ENCODE measurements around the gene MYL10. TPM values are rescaled to one million over a fixed set of nuclear protein-coding genes. Genes with fewer than 3 reads are reported as not detected.
"Not testable (repeated sequence)": the region's sequence is repeated elsewhere in the genome, so short reads cannot be mapped to it uniquely, and the experiment has no call there.

The MYL10 gene
- total RNA-seq, 1 donor from 2014 or later = not detected

DNA sequence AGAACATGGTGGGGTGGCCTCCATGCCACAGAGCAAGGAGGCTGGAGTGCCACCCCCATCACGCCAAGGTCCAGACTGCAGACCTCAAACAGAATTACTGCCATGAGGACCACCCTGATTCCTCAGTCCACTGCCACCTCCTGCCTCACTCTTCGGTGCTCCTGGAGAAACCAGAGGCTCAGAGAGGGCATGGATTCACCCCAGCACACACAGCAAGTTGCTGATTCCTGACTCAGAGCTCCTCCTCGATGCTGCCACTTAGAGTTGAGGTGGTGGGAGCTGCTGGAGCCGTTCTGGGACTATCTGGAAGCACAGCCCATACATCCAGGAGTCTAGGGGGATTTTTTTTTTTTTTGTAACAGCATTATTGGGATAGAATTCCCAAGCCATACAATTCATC is 22.0 kb upstream of the MYL10 start:
- DNase-seq (ENCODE audit: low spot score) = no peak

DNA sequence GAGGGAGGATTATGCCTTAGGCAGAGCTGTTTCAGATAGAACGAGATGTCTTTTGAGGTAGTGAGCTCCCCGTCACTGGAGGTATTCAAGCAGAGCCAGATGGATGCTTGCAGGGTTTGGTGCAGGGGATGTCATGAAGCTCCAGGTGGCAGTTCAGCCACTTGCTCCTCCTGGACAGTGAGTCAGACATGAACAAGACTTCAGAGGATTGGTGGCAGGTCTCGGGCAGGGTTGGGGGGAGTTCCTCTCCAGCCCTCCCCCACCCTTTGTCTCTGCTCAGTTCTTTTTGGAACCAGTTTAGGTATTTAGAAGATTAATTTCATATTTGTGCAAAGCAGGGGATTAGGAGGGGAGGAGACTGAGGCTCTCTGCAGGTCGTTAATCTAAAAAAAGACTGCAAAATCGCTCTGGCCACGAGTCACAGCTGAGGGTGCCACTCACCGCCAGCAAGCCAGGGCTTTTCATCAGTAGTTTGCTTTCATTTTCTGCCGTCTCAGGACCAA is 21.5 kb upstream of the MYL10 start:
- no peak for DNase-seq (ENCODE audit: low spot score)

DNA sequence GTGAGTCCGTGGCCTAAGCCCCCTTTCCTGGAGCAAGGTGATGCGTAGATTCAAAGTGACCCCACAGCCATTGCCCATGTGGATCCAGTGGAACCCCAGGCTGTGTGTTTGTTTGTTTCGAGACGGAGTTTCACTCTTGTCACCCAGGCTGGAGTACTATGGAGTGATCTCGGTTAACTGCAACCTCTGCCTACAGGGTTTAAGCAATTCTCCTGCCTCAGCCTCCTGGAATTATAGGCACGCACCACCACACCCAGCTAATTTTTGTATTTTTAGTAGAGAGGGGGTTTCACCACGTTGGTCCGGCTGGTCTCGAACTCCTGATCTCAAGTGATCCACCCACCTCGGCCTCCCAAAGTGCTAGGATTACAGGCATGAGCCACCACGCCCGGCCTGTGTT is 18.8 kb upstream of the MYL10 start:
- DNase-seq (ENCODE audit: low spot score) = not testable (repeated sequence)

DNA sequence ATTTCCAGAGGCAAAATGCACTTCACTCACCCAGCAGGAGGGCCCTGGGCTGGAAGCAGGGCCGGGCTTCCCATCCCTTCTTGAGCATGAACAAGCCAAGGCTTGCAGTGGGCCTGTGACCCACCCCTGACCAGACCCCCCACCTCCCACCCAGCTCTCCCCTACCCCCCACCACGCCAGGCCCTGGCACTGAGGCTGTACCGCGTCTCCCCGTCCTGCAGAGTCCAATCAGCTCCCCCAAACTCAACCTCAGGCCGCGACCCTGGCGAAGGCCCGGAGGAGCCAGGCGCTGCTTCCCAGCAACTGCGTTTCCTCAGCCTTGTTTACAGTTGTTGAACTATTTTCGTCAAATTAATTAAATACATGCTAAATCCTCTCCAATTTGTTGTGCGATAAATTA is 16.9 kb upstream of the MYL10 start:
- DNase-seq (ENCODE audit: low spot score) = no peak

DNA sequence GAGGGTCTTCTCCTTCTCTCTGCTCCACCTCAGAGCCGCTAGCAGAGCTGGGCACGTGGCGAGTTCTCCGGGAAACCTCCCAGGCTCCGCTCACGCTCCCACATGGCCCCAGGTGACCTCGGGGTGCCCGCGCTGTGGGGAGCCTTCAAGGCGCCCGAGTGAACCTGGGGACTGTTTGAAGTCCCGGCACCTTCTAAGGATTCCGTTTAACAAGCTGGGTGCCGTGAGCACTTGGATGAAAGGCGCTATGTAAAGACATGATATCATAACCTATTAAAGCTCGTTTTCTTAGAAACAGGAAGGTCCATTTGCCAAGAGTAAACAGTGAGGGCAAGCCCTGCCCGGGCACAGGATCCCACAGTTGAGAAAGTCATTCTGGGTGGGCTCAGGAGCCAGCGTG is 15.8 kb upstream of the MYL10 start:
- no peak for DNase-seq (ENCODE audit: low spot score)

DNA sequence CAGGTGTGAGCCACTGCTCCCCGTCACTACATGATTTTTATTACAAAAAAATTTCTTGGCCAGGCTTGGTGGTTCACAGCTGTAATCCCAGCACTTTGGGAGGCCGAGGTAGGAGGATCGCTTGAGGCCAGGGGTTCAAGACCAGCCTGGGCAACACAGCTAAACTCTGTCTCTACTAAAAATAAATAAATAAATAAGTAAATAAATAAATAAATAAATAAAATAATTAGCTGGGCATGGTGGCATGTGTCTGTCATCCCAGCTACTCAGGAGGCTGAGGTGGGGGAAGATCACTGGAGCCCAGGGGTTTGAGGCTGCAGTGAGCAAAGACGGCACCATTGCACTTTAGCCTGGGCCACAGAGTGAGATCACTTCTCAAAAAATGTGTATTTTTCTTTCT is 10.0 kb upstream of the MYL10 start:
- not testable (repeated sequence) for DNase-seq (ENCODE audit: low spot score)

DNA sequence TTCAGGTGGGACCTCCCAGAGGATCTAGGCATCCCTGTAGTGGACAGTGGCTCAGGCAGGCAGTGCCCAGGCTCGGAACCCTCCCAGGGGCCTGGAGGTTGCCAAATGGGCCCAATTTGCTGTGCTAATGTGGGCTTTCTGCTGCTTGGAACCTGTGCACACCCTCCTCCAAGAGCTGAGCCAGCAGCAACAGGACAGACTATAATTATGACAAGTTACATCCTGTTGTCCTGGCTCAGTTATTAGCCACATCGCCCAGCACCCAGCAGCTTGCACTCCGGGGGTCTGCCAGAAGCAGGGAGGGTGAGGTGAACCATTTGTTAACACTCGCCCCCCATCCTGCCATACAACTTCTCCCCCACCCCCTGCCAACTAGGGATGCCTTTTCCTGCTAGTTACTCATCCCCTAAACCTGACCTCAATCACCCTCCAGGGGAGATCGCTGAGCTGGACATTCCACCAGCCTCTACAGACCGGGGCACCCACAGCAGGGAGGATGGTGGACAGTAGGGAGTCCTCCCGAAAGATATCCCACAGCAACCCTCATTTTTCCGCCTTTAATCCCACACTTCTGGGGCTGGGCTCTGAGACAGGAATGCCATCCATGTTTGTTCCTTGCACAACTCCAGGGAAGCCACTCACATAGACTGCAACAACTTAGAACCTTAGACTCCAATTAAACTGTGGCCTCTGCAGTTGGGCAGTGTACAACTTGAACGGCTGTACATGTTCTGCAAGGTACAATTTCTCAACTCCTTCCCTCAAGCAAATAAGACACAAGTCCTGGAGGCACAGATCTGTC is 7.9 kb upstream of the MYL10 start:
- DNase-seq (ENCODE audit: low spot score) = no peak

DNA sequence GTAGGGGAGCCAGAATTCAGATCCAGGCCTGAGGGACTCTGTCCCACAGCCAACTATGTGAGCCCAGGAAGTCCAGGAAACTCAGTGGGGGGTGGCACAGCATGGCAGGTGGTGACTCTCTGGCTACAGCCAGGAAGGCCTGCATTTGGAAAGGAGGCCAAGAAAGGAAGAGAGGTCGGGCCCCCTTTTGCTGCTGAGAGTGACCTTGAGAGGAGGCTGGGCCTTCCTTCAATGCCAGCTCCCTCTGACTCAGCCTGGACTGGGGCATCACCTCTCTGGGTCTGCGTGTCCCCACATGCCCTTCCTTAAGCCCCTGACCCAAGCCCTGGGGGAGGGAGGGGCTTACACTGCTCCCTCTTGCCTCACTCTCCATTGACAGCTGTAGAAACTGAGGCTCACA is 6.4 kb upstream of the MYL10 start:
- no peak for DNase-seq (ENCODE audit: low spot score)

DNA sequence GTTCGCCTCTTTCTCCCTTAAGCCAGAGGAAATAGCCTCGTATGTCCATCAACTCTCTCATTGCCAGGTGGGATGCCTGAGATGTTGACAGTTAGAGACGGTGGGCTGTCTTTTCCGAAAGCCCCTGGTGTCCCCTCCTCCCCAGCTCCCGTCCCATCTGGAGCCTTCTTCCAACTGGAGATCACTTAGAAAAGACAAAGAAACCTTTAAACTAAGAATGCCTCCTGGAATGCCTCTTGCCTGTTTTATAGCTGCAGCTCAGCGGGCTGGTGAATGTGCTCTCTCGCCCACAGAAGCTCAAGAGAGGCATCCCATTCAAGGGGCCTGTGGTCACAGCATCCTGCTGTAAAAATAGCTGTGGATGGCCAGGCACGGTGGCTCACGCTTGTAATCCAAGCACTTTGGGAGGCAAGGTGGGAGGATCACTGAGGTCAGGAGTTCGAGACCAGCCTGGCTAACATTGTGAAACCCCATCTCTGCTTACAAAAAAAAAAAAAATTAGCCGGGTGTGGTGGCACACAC is 5.2 kb upstream of the MYL10 start:
- DNase-seq (ENCODE audit: low spot score) = no peak

DNA sequence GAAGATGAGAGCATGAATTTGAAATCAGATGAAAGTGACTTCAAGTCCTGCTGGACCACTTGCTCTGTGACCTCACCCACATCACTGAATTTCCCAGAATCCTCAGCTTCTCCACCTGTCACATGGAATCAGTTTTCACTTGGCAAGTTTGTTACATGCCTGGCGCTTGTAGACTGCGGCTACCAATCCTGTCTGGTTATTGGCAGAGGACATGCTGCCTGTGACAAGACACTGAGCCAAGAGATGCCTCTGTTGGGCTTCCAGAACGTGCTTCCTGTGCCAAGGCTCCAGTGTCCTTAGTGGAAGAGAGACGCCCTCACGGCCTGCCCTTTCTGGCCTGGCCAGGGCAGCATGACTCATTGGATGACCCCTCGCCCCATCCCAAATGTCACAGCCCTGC is 4.4 kb upstream of the MYL10 start:
- DNase-seq (ENCODE audit: low spot score) = no peak

DNA sequence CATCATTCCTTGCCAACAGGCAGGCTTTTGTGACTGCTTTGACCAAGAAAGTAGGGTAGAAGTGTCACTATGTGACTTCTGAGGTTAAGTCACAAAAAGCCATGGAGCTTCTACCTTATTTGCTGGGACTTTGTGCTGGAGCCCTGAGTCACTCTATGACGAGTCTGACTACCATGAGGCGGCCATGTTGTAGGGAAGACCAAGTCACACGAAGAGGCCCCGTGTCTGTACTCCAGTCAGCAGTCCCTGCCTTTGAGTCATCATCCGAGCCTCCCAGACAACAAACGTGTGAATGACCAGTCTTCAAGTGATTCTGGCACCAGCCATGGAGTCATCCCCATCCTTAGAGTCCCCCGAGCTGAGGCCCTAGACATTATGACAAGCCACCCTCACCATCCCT is 3.5 kb upstream of the MYL10 start:
- no peak for DNase-seq (ENCODE audit: low spot score)

DNA sequence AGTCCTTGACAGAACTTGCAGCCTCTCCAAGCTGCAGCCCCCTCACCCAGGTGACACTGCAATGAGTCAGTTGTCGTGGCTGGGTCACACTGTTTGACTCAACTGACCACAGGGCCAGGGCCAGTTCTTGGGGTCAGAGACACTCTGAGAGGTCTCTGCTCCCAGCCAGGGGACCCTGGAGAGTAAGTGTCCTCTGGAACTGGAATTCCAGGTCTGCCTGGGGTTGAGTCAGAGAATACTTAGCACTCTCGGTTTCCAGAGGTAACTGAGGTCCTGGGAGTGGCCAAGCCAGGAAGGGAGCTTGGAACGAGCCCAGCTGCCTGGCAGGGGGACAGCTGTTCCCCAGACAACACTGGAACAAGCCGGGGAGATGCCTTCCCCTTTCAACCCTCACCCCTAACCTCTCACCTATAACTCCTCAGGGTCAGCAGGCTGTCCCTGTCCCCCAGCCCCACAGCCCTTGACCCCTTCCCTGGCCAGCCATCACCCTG is 2.2 kb upstream of the MYL10 start:
- no peak for DNase-seq (ENCODE audit: low spot score)

DNA sequence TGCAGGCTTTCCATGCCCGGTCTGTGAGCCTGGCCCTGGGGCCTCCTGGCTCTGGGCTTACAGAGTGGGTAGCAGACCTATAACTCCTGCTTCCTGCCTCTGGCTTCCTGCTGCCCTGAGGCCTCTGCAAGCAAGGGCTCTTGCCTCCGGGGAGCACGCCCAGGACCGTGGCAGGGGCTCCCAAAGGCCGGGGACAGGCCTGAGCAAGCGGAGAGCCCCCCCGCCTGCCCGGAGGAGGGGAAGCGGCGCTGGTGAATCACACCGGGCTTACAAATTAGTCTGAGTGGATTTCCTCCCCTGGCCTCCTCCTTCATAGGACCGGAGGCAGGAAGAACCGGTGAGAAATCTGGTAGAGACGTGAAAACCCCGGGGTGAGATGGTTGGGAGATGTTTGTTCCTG is 1.5 kb upstream of the MYL10 start:
- DNase-seq (ENCODE audit: low spot score) = no peak

DNA sequence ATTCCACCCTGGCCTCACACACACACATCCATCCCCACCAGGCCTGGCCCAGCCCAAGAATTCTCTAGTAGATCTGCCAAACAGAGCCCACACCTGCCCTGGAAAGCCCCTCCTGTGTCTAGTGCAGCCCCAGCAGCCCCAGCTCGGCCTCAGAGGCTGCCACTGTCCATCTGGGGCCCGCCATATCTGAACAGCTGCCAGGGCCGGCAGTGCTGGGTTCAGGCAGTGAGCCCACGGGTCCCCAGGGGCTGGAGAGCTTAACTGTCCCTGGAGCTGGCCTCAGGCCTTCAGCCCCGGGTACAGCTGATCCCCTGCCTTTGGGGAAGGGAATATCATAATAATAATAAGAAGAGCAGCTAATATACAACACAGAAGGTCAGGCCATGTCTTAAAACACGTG is 574 bp downstream of the MYL10 start:
- no peak for DNase-seq (ENCODE audit: low spot score)

DNA sequence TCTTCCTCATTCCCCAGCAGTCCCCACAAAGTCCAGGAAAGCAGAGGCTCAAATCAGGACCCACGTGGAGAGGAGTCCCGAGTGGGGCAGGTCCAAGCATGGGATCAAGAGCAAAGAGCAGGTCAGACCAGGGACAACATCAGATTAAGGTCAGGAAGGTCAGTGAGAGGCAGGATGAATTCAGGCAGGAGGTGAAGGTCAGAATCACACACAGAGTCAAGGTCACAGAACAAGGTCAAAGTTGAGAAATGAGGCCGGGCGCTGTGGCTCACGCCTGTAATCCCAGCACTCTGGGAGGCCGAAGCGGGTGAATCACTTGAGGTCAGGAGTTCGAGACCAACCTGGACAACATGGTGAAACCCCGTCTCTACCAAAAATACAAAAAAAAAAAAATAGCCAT is 2.3 kb downstream of the MYL10 start:
- DNase-seq (ENCODE audit: low spot score) = no peak

DNA sequence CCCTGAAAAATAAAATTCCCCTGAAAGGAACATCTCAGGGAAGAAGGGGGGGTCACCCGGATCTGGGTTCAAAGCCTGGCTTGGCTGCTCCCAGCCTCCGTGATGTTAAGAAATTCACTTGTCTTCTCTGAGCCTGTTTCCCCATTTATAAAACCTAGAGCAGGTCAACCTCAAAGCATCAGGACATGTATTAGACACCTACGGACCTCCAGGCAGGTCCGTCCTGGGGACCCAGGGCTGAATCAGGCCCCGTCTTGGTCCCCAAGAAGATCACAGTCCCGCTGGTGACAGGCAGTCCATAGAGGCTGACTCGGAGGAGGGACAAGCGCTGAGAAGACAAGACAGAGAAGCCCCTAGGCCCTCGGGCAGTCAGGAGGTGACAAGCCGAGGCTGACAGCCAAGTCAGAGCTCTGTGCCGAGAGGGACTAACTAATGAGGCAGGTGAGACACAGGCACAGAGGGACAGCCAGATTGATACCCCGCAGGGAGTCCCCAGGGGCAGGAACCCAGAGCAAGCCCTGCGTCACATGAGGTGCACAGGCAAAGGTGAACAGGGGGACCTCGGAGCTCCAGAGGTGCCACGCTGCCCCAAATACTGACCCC is 2.9 kb downstream of the MYL10 start:
- no peak for DNase-seq (ENCODE audit: low spot score)

DNA sequence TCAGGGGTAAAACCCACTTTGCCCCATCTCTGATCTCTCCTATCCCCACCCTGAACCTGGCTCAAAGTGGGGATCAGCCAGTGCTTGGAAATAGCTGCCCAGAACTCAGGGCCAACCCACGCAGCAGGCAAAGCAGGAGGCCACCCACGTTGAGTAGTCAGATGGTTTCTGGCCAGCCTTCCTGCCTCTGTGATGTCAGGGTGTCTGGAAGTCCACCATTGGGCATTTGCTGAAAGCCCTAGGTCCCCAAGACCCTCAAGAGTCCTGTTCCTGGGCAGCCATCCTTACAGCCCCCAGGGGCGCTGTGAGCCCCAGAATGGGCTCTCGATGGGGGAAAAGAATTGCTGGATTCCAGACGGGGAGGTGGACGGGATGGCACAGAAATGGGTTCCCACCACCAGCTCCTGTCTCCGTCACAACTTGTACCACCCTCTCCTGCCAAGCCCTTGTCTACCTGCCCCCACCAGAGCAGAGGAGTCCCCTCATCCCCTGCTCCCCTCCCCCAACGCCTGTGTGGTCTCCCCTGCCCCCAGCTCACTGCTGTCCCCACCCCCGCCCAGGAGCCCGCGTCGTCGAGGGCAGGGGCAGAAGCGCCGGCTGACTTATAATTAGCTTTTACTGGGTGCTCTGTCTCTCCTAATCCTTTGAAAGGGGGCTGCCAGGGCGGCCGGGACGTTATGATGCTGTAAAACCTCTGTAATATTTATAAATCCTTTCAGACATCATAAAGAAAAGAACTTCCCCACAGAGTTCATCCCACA is 3.9 kb downstream of the MYL10 start:
- DNase-seq (ENCODE audit: low spot score) = no peak

DNA sequence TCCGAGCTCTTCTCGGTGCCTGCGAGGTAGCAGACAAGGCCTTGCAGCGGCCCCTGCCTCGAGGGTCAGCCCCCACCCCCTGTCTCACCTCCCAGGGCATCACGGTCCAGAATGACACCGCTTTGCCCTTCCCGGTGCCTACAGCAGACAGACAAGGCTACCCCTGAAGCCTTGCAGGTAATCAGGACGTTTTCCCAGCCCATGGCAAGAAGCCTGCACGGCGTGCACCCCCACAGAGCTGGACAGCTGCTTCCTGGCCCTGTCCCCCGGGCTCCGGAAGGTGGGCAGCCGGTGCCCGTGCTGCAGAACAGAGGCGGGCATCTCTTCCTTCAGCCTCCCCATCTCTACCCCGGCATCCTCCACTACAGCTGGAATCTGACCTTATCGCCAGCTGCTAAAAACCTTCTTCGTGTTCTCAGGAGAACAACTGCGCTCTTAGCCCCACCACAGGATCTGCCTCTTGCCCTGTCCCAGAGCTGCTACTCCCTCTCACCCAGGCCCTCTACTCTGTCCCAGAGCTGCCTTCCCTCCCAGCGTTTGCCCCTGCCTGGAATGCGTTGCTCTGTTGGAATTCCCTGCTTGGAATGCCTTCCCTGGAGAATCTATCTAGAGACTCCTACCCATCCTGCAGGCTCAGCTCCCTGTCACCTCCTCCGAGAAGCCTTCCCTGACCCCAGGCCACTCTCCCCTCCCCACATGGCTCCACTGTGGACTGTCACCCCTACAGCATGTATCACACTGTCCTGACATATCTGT is 4.7 kb downstream of the MYL10 start:
- DNase-seq (ENCODE audit: low spot score) = no peak

DNA sequence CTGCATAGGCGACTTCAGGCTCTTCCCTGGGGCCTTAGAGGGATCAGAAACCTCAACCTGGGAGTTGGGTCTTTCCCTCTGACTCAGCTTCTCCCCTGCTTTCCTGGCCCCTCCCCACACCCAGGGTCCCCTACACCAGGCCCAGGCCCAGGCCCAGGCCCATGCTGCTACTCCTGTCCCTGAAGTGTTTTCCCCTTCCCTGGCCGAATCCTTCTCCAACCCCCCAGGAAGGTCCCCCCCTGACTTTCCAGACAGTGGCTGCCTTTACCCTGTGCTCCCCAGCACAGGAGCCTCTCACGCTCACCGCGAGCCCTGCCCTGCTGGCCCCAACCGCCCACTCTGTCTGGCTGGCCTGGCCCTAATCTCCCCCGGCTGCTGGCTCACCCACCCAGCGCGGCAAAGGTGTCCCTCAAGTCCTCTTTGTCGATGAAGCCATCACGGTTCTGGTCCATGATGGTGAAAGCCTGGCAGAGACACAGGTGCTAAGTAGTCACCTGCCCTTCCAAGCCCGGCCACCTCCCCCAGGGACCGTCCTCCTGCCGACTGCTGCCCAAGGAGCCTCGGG is 6.4 kb downstream of the MYL10 start:
- DNase-seq (ENCODE audit: low spot score) = no peak

DNA sequence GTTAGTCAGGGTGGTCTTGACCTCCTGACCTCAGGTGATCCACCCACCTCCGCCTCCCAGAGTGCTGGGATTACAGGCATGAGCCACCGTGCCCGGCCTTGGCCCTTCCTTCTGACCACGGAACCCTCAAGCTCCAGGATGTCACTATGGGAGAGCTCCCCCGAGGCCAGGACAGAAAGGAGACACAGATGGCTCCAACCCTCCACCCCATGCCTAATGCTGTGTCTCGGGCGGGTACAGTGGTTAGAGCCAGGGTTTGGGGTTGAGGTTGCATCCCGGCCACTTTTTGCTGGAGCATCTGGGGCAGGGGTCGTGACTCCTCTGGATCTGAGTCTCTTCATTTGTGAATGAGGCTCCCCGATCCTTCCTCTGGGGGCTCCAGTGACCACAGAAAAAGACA is 8.1 kb downstream of the MYL10 start:
- DNase-seq (ENCODE audit: low spot score) = no peak

DNA sequence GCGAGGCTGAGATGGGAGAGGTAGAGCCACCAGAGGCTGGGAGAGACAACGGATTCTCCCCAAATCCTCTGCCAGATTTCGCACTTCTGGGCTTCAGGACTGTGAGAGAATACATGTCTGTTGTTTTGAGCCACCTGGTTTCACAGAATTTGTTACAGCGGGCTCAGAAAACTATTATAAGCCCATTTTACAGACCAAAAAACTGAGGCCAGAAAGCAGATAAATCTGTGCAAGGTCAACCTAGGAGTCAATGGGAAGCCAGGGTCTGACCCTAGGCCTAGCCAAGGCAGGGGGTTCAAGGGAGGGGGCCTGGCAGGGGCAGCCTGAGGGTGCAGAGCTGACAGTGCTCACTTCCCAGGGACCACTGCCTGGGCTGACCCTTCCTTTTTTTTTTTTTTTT is 8.7 kb downstream of the MYL10 start:
- no peak for DNase-seq (ENCODE audit: low spot score)

All from mesenteric fat pad (tissue), 1 donor.